Activated naive CD4-positive, alpha-beta T cell treated with Interleukin-2 at 50 U/mL for 16 hours (primary cell): ENCODE results near the gene KANSL2.
A peak's percentile ranks its signal among the peaks of the same experiment; 100 is the strongest.
"Not testable (repeated sequence)": the region's sequence is repeated elsewhere in the genome, so short reads cannot be mapped to it uniquely, and the experiment has no call there.

Experiments
- DNase-seq: peaks from one replicate; pipeline ENCODE4 v3.0.0-alpha.2; 2020

The KANSL2 gene

GRCh38 chr12:48682533-48682905 lies 481 bp upstream of the KANSL2 start:
- DNase-seq = not testable (repeated sequence)

- DNase-seq = no peak
These were observed 684 bp downstream of the KANSL2 start for GRCh38 chr12:48681399-48681709.

GRCh38 chr12:48680861-48681260 lies 1.2 kb downstream of the KANSL2 start:
- DNase-seq = no peak

GRCh38 chr12:48678551-48679185 lies 3.4 kb downstream of the KANSL2 start:
- DNase-seq = no peak

- DNase-seq = no peak
These were observed 10.7 kb downstream of the KANSL2 start for GRCh38 chr12:48671231-48671856.

GRCh38 chr12:48668996-48669395 lies 13.0 kb downstream of the KANSL2 start:
- no peak for DNase-seq

GRCh38 chr12:48659863-48660262 lies 22.2 kb downstream of the KANSL2 start:
- no peak for DNase-seq

GRCh38 chr12:48651681-48652080 lies 30.4 kb downstream of the KANSL2 start:
- DNase-seq = no peak

- DNase-seq = not testable (repeated sequence)
These were observed 36.7 kb downstream of the KANSL2 start for GRCh38 chr12:48645354-48645753.

GRCh38 chr12:48643011-48643410 lies 39.0 kb downstream of the KANSL2 start:
- no peak for DNase-seq

GRCh38 chr12:48641752-48642555 lies 40.1 kb downstream of the KANSL2 start:
- not testable (repeated sequence) for DNase-seq

GRCh38 chr12:48640854-48641253 lies 41.2 kb downstream of the KANSL2 start:
- DNase-seq = no peak

- no peak for DNase-seq
These were observed 41.6 kb downstream of the KANSL2 start for GRCh38 chr12:48640428-48640827.

GRCh38 chr12:48631071-48631470 lies 51.0 kb downstream of the KANSL2 start:
- no peak for DNase-seq

GRCh38 chr12:48630346-48630745 lies 51.7 kb downstream of the KANSL2 start:
- no peak for DNase-seq

GRCh38 chr12:48629541-48629940 lies 52.5 kb downstream of the KANSL2 start:
- DNase-seq = no peak

GRCh38 chr12:48627556-48627955 lies 54.5 kb downstream of the KANSL2 start:
- DNase-seq = no peak

GRCh38 chr12:48622997-48623396 lies 59.0 kb downstream of the KANSL2 start:
- DNase-seq = not testable (repeated sequence)

- DNase-seq = peak; percentile 71
These were observed 63.5 kb downstream of the KANSL2 start for GRCh38 chr12:48618541-48618940.

GRCh38 chr12:48615681-48616080 lies 66.4 kb downstream of the KANSL2 start:
- DNase-seq = no peak

GRCh38 chr12:48613321-48613720 lies 68.7 kb downstream of the KANSL2 start:
- DNase-seq = no peak
